ENCODE data around the gene POU4F1.

The POU4F1 gene

GRCh38 chr13:78589206-78589605, 14.1 kb downstream of the POU4F1 start:
- DNase-seq = peak; percentile 60

GRCh38 chr13:78587395-78587794, 16.0 kb downstream of the POU4F1 start:
- DNase-seq = no peak

- DNase-seq = no peak
These were observed 16.6 kb downstream of the POU4F1 start for GRCh38 chr13:78586706-78587105.

GRCh38 chr13:78576261-78576660, 27.1 kb downstream of the POU4F1 start:
- no peak for DNase-seq

- DNase-seq = no peak
These were observed 30.9 kb downstream of the POU4F1 start for GRCh38 chr13:78572459-78572858.

- DNase-seq = no peak
These were observed 34.3 kb downstream of the POU4F1 start for GRCh38 chr13:78569029-78569428.

- DNase-seq = no peak
These were observed 36.7 kb downstream of the POU4F1 start for GRCh38 chr13:78566631-78567030.

- DNase-seq = no peak
These were observed 41.0 kb downstream of the POU4F1 start for GRCh38 chr13:78562237-78562889.

Measured in femur (tissue), 1 donor.